HG02884 (cell line): Measurements from ENCODE around the gene KLF15.

Experiments
- ATAC-seq: cut with Tn5 transposase; IDR thresholded peaks from one replicate; pipeline ENCODE4 v1.9.1; 2021; ENCODE audit warnings: mild to moderate bottlenecking, moderate library complexity; ENCODE audit not compliant: unreplicated experiment

The KLF15 gene

GRCh38 chr3:126308394-126309125, 48.6 kb downstream of the KLF15 start:
- ATAC-seq: no peak

DNA sequence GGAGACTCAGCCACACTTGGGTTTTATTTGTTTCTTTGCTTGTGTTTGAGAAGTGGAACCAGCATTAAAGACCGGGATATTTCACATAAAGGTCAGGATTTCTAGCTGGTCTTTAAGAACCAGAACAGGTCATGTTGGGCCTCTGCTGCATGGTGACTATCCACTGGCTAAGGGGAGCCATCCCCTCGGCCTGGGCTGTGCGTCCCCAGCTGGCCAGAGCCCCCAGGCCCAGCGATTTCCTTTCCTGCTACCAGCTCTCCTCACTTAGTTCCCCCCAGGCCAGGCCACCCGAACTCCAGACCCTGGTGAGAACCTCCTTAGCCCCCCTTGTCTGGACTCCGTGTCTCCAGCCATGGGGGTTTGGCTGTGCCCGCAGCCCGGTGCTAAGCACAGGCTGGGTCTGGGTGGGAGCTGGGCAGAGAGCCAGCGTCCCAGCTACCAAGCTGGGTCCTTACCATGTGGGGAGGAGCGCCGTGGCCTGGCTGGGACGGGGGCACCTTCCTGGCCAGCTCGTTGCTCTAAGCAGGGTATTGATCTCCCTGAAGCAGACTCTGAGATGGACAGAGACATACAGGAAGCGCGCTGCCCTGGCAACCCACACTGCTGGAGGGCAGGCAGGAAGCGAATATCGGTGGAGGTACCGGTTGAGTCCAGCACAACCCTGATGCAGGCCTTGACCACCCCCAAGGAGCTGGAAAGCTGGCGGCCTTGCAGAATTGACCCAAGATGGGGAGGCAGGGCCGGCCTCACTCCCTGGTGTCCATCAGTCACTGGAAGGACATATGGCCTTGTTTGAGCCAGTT, 49.4 kb downstream of the KLF15 start:
- ATAC-seq: no peak

DNA sequence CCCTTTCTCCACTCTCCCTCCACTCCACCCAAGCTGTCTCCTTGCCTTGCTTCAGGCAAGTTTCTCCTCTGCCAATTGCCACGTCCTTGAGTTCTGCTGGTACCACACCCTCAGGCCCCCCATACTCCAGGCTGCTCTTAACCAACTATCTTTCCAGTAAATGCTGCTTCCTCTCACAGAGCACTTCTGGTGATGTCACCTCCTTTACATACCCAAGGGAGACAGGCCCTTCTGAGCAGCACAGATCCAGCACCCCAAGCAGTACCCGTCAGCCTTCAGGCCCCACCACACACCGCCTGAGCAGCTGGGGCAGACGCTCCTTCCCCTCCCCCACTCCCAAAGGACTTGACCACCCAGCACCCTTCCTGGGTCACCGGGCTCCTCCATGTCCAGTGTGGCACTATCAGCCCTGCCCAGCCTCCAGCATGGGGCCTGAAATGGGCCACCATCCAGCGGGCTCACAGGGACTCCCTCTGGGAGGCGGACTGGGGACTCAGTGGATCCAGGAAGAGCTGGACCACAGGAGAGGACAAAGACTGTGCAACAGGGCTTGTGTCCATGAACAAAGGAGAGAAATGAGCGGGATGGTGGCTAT, 50.2 kb downstream of the KLF15 start:
- ATAC-seq: no peak

DNA sequence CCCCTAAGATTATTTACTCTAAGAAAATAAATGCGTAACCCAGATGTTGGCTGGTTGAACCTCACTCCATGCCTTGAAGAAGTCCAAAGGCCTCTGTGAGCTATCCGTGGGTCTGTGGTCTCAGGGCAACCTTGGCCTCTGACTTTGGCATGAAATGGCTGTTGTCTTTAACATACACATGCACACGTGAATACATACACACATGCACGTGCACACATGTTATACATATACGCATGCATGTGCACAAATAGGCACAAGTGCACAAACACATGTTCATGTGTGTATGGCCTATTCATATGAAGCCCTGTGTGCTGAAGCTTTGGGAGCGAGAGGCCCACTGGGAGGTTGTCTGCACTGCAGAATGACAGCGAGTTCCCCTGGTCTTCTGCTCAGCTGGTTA, 50.8 kb downstream of the KLF15 start:
- no peak for ATAC-seq

DNA sequence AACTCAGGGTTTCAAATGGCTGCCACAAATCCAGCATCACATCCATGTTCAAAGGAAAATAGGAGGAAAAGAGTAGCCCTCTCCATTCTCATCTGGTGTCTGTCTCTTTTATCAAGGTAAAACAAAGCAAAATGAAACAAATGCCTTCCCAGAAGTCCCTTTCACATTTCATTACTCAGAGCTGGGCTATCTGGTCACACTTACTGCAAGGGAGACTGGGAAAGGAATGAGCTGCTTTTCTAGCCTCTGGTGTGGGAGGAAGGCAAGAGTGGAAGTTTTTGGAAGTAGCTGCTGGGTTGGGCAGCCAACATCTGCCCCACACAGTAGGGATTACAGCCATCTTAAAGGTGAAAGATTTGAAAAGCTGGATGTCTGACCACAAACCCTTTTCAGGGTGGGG, 51.8 kb downstream of the KLF15 start:
- ATAC-seq: no peak

DNA sequence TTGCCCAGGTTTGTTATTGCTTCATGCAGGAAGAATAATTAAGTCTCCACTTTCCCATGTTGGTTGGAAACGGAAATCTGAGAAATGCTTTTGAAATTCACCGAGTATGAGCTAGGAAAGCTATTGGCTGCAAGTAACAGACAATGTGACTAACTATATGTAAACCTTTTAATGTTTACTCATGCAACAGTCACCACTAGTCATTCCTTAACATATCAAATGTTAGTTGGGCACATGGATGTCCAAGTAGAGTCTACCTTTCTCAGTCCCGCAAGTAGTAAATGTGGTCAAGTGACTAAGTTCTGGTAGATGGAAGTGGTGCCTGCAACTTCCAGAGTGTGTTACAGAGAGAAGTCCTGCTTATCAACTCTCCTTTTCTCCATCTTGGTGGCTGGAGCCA, 52.5 kb downstream of the KLF15 start:
- ATAC-seq: no peak

GRCh38 chr3:126304291-126304690, 52.9 kb downstream of the KLF15 start:
- no peak for ATAC-seq

DNA sequence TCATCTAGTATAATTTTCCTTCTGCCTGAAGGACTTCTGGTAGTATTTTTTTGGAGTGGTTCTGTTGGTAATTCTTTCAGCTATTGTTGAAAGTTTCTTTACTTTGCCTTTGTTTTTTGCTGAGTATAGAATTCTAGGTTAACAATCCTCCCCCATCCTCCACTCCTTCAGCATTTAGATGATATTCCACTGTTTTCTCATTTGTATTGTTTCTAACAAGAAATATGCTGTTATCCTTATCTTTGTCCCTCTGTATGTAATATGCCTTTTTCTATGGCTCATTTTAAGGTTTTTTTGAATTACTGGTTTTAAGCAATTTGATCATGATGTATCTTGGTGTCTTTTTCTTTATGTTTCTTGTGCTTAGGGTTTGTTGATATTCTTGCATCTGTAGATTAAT, 53.9 kb downstream of the KLF15 start:
- no peak for ATAC-seq

DNA sequence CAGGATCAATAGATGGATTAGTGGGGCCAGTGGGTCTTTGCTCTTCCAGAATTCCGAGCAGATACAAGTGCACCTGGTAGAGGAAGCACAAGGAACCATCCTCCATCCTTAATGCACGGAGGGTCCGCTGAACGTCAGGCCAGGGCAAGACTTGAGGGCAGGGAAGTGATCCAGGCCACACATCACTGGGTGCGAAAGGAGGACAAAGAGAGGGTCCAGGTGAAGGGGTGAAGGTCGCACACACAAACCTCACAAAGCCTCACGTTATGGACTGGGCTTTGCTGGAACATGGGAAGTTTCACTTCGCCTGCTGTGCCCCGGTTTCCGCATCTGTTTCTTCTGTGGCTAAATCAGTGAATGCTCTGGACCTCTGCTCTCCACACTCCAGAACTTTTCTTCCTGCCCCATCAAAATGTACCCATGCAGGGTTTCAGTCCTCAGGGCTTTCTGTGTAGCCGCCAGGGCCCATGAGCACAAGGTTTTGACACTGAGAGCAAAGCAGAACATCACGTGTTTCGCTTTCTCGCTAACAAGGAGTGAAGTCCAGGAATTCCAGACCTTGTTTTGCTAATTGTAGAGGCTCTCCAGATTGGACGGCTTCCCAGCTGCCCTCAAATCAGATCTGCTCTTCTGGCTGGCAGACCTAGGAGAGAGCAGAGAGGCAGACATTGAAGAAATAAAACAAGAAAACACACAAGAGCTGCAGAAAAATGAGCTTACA, 56.3 kb downstream of the KLF15 start:
- ATAC-seq: no peak

DNA sequence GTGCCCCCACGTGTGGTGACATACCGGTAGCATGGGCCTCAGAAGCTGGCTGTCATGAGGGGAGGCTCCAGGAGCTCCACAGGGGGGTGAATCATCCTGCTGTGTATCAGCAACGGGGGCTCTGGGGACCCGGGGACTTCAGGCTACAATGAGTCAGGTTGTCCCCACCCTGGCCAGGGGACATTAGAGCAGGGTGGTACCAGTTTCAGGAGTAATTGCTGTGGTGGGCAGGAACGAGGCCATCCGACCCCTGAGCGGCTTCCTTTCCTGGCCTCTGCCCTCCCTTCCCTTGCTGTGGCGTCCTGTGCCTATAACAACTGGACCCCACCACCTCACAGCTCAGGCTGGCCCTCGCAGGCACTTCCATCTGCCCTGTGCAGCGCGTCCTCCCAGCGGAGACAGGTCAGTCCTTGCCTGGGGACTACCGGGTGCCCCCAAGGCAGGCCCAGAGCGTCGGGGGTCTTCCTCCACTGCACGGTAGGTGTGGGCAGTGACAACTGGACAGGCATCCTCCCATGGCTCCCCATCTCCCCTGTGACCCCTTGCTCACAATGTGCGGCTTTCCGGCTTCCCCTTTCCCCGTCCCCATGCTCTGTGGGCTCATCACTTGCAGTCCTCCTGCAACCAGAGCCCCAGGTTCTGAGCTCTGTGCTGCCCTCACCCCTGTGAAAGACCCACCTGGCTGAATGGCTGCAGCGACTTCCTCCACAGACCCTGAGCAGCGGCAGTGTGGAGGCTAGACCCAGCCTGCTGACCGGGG, 57.0 kb downstream of the KLF15 start:
- no peak for ATAC-seq

DNA sequence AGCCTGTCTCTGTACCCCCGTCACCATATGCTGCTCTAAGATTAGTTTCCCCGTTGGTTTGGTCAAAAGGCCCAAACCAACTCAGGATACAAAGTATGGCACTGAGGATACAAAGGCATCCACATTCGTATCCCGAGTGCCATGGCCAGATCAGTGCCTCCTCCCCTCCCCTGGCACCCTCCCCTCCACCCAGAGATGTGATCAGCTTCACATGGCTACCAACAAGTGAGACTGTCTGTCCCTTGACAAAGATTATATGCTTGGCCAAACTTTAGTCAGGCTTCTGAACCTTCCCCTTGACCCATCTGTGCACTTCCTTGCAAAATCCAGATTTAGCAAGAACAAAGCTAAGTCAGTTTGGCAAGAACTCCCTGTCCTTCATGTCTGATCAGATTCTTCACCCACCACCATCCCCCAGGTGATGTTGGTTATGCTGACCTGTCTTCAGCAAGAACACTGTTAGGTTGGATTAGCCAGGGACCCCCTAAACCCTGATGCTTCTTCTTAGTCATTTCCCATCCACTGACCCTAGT, 61.7 kb downstream of the KLF15 start:
- no peak for ATAC-seq

DNA sequence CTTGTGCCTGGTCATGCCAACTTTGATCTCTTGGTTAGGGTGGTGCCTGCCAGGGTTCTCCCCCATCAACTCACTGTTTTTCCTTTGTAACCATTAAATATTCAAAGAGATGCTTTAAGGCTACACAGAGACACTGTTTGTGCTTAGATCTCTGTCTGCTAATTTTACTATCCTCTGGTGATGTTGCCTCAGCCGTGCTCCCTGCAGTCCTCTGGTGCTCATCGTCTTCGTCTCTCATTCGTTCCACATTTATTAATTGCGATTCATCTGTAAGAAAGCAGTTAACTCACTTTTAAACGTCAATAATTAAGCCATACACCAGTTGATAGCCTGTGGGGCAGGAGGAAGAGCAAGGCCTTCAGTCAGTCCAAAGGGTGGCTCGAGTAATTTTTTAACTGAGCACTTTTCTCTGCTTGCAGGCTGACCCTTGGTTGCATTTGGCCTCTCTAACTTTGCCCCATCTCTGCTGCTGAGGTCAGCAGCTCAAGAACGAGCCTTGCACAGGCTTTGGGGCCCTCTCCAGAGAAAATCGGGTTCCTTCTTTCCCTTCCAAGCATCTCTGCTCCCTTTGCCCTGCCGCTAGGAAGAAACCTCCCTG, 62.9 kb downstream of the KLF15 start:
- ATAC-seq: no peak

DNA sequence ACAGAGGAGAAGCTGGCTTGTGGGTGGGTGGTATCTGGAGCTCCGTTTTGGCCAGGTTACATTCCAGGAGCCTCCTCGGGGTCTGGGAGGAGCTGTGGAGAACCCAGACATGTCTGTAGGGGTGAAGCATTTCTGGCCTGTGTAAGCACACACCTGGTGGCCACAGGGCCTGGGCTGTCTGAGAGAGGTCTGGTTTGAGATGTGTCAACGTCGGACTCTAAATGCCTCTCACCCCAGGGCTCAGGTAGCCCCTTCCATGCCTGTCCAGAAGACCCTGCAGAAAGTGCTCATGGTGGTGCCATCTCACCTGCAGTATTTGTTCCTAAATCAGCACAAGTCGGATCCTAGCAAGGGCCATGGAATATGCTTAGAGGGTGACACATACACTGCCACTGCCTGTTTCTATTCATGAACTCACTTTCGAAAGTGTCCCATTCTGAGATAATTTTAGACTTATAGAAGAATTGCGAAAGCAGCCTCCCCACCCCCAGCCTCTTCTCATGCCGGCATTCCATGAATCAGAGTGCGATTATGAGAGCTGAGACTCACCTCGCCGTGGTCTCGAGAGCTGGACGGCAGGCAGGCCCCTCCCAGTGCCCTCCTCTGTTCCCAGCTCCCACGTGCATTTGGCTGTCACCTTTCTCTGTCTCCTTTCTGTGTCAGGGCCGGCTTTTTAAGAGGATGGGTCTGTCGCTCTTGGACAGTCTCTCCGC, 63.7 kb downstream of the KLF15 start:
- no peak for ATAC-seq
